DMS 273 (cell line): ENCODE data around the gene ALPL.

ENCODE experiments used
- DNase-seq: peaks from one replicate; lab custom pipeline; 2025; ENCODE audit not compliant: unreplicated experiment; lab: John Stamatoyannopoulos, UW

ALPL gene

DNA sequence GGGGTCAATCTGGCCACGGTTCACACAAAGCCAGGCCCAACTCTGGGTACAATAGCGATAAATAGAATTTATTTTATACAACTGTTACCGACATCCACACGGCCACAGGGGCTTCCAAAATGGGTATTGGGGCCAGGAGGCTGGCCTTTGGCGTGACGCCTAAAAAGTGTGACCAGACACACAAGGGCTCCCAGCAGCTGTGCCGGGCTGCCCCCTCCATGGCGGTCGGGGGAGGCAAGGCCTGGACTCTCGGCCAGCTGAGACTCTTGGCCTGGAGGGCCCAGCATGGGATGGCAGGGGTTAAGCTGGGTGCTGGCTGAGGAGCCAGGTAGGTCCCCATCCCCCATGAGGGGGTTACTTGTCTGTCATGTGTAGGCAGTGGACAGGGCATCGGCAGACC, 87.0 kb downstream of the ALPL start:
- DNase-seq = no peak

DNA sequence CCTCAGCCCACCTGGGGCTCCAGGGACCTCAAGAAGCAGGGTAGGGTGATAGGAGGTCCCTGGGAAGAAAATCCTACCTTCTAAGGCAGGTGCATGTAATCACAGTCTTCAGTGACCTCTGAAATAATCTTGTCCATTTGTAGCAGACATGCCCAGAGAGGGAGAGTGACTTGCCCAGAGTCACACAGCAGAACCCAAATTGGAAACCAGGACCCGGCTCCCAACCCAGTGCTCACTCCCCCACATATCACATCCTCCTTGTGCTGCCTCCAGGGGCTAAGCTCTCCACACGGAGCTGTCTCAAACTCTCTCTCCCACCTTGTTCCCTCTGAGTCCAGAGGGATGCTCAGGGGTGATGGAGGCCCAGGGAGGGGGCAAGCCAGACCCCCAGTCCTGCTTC, 87.4 kb downstream of the ALPL start:
- no peak for DNase-seq

- DNase-seq = no peak
Observed at GRCh38 chr1:21597753-21598152, 88.5 kb downstream of the ALPL start.

DNA sequence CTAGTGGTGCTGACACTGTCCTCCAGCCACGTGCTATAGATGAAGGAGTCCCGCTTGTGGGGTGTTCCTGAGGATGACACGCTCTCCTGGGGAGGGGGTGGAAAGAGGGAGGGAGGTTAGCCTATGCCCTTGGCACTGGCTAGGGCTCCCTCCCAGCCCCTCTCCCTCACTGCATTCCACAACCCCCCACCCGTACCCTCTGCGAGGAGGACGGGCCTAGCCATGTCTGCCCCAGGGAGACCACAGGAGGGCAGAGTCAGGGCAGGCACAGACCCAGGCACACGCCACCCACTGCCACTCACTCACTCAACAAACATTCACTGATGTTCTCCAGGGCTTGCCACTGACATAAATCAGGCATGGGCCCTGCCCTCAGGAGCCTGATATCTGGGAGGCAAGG, 89.2 kb downstream of the ALPL start:
- no peak for DNase-seq

DNA sequence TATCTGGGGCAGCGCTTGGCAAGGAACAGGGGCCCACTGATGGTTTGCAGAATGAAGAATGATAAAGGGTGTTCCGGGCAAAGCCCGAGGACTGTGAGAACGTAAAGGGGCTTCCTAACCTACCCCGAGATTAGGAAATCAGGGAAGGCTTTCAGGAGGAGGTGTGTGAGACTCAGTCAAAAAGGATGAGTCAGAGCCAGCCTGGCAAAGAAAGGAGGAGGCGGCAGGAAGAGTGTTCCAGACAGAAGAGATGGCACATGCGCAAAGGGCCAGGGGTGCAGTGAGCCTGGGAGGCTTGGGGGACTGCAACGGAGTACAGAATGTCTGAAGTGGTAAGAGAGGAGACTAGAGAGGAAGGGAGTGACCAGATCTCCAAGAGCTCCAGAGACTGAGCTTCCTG, 89.7 kb downstream of the ALPL start:
- DNase-seq = no peak

- DNase-seq = no peak
Observed at GRCh38 chr1:21599402-21599801, 90.2 kb downstream of the ALPL start.

DNA sequence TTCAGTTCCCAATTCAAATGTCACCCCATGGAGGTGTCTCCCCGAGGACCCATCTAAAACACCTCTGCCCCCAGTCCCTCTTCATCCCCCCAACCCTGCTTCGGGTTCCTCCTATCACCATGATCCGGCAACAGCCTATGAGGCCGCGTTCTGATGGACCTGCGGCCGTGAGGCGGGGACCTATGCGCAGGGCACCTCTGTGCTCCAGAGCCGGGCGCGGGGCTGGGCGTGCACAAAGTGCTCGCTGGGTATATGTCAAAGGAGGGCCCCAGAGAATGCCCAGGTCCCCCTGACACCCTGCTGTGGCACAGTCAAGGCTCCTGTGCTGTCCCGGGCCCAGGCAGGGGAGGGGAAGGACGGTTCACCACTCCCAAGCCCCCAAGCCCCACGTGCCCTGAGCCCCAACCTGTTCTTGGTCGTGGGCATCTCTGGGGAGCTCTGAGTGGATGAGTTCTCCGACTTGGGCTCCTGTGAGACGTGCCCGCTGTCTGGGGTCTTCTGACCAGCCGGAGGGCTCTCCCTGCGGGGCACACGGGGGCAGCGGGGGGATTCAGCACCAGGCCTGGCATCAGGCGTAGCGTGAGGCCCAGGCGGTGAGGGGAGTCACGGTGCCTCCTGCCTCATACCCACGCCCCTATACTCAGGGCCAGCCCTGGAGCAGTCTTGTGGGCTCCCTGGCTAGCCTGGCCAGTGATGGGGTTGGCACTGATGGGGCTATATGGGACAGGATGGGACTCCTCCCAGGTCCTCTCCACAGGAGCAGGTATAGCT, 92.2 kb downstream of the ALPL start:
- DNase-seq = no peak

- DNase-seq = no peak
Observed at GRCh38 chr1:21603177-21604138, 94.2 kb downstream of the ALPL start.

- DNase-seq = no peak
Observed at GRCh38 chr1:21604208-21604957, 95.2 kb downstream of the ALPL start.

- DNase-seq = no peak
Observed at GRCh38 chr1:21605012-21605715, 95.9 kb downstream of the ALPL start.

- no peak for DNase-seq
Observed at GRCh38 chr1:21605964-21606705, 96.9 kb downstream of the ALPL start.

DNA sequence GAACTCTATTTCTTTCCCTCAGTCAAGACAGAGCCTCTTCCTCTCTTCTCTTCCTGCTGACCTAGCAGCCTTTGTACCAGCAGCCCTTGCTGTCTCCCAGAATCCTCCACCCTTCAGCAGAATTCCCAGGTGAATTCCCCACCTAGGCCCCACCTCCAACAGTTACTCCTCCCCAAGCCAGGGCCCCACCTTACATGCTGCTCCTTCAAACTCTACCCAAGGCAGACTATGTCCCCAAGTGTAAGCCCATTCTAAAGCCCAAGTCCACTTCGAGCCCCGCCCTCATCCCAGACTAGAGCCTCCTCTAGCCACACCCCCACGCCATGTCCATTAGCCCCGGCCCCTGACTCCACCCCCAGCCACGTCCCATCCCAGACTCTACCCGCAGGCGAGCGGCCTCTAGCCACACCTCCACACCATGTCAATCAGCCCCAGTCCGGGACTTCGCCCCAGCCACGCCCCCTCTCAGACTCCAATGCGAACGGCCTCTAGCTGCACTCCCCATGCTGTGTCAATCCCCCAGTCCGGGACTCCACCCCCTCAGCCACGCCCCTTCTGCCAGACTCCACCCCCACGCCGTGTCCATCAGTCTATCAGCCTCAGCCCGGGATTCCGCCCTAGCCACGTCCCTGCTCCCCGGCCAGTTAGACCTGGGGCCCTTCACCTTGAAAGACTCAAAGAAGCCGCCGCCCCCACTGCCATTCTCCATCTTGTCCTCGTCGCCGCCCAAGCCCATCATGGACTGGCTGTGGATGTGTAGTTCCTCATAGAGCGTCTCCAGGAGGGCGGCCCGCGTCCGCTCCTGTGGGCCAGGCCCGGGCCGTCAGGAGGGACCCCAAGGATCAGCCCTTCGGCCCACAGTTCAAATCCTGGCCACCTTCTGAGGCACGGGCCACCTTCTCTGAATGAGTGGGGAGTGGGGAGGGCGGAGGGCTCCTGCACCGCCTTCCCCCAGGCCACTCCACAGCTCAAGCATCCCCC, 98.6 kb downstream of the ALPL start:
- peak; percentile 45 for DNase-seq

GRCh38 chr1:21608798-21609197, 99.6 kb downstream of the ALPL start:
- no peak for DNase-seq

DNA sequence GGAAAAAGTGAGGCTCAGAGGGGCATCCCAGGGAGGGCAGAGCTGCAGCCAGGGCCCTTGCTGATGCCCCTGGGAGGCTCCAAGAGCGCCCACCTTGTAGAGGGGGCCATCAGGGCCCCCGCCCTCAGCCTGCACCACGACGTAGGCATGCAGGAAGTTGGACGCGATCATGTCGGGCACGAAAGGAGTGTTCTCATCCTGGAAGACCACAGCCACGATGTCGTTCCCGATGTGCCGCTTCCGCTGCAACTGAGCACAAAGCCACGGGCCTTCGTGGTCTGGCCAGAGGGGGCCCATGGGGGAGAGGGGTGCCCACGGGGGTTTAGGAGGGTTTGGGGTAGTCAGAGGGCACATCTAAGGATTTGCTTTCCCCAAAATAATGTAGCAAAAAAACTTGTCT, 100.8 kb downstream of the ALPL start:
- DNase-seq = no peak

DNA sequence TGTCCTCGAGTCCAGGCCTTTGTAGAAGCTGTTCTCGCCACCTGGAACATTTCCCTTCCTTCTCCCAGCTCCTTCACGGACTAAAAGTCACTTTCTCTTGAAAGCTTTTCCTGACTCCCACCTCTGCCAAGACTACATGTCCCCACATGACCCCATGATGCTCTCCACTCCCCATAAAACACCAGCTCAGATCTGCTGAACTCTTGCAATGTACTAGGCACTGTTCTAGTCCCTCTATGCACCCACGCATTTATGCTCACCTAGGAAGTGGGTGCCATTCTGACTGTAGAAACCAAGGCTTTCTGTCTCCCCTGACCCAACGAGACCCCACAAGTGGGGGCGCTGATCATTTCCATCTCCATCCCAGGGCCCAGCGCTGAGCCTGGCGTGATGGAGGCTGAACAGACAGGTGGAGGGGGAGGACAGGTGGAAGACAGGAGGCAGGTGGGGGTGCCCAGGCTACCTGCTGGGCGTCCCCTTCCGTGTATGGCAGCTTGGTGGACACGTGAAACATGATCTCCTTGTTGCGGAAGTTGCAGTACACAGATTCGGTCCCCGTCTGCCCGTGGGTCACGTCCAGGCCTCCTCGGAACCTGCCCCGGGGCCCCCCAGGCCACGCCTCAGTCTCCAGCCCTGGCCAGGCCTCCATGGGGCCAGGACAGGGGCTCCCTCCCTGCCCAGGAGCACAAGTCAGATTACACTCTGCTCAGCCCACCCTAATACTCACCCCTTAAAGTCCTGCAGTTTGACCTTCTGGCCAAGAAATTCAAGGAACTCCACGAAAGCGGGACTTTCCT, 102.0 kb downstream of the ALPL start:
- DNase-seq = no peak

DNA sequence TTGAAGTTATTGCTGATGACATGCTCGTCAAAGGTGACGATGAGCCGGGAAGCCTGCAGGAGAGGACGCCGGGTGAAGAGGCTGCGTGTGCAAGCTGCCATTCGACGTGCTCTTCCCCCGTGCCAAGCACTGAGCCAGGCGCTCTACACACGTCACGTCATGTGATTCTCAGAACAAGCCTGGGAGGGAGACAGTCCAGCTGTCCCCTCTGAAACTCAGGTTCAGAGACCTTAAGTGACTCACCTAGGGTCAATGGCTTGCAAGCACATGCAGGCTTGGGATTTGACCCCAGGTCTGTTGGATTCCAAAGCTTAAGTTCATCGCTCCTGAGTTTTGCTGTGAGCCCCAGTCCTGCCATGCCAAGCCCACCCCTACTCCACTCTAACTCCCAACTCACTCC, 102.8 kb downstream of the ALPL start:
- DNase-seq = no peak

DNA sequence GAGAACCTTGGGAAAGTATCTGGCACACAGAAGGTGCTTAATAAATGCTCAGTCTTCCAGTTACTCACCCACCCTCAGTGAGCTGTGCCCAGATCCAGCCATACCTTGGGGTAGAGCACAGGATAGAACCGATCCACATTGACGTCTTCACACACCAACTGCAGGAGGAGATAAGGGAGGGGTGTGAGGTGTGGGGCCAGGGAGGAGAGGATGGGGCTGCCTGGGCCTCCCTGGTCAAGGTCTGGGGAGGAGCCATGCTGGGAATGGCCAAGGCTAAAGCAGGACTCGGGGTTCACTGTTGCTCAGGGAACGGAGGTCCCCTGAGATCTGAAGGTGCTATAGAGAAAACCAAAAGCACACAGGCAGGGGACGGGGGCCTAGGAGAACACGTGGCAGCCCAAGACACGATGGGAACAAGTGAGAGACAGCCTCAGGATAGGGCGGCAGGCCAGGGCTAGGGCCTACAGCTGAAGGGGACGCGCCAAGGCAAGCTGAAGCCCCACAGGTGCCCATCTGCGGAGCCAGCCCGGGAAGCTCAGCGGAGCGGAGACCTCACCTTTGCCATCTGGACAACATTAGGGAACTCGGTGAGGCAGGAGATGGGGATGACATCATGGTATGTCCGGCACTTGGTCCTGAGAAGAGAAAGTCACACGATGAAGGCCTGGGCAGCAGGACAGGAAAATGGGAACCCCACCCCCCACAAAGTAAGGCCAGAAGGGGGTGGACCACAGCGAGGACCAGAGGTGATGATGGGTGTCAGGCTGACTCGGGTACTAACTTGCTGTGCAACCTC, 104.0 kb downstream of the ALPL start:
- no peak for DNase-seq
